ENCODE data around the gene OLFM3.

The OLFM3 gene

DNA sequence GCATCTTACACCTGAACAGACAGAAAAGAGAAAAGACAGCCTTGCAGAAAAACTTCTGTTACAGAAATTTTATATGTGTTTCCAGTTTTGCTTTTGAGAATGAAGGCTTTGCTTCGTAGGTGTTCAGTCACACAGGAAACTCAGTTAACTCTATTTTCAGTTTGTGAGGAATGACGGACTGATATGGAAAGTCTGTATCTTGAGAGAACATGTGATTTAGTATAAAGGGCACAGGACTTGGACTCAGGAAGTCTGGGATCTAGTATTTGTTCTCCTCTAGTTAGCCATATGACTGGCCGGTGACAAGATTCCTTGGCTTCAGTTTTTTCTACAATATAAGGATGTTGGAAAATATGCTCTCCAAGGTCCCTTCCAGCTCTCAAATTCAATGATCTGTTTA, 149.1 kb downstream of the OLFM3 start:
- no peak for DNase-seq (ENCODE audit: low read depth)

GRCh38 chr1:101846820-101847219, 149.9 kb downstream of the OLFM3 start:
- no peak for DNase-seq (ENCODE audit: low read depth)

DNA sequence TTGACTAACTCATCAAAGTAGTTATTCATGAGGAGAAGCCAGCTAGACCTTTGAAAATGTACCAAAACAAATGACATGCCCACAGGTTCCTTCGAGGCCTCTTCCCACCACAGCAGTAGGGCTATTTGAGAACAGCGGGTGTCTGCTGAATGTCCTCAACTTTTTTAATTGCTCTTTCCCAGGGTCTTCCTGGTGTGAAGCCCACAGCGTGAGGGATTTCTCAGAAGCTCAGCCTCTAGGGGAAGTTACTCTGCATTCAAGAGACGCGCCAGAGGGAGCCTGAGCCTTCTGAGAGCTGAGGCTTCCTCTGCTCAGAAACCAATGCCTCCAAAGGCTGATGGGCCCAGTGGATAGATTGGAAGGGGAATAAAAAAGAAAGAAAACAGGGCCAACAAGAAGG, 153.6 kb downstream of the OLFM3 start:
- no peak for DNase-seq (ENCODE audit: low read depth)

DNA sequence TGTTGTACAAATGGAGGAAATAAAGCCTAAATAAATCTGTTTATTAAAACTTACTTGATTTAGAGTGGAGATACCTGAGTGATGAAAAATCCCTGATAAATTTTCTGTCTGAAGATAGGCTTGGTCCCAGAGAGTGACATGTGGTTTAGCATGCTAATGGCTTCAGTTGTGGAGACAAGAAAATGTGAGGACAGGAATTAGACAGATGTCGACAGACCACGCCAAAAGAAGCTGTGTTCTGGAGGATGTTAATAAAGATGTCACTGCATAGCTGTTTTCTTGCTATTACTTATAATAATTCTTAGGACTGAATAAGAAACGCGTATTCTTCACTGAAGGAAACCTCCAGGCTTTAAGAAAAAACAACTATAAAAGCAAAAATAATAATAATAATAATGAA, 154.9 kb downstream of the OLFM3 start:
- no peak for DNase-seq (ENCODE audit: low read depth)

GRCh38 chr1:101835988-101836387, 160.7 kb downstream of the OLFM3 start:
- DNase-seq (ENCODE audit: low read depth): no peak

- DNase-seq (ENCODE audit: low read depth): no peak
Measured at GRCh38 chr1:101833312-101833711, 163.4 kb downstream of the OLFM3 start.

DNA sequence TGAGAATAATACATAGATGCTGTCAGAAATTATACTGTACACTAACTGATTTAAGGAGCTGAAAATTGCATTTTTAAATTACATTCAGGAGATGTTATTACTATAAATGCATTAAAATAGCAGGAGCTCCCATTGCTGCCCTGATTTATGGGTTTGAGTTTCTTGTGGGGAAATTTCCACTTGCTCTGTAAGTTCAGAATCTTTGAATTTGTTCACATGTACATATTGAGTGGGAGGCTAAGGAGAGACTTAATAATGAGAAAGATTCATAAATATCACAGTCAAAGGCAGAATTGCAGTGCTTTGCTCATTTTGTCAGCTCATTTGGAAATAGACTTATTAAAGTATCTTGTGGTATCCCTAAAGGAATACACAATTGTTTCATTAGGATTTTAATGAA, 170.3 kb downstream of the OLFM3 start:
- no peak for DNase-seq (ENCODE audit: low read depth)

DNA sequence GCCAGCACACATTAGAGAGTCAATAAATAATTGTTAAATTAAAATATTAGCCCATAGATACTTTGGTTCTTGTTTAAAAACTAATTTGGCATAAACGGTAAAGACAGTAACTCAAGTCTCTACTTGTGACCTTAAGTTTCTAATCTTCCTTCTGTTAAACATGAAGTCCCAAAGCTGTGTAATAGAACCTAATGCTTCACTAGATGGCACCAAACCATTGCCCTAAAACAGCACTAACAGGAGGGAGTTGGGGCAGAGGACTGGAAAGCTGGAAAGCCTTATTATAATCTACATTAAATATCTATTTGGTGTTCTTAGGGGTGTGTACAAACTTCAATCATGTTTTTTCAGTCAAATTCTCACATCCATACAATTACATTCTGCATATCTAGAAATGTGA, 176.7 kb downstream of the OLFM3 start:
- no peak for DNase-seq (ENCODE audit: low read depth)

- DNase-seq (ENCODE audit: low read depth): no peak
Measured at GRCh38 chr1:101816262-101816661, 180.5 kb downstream of the OLFM3 start.

DNA sequence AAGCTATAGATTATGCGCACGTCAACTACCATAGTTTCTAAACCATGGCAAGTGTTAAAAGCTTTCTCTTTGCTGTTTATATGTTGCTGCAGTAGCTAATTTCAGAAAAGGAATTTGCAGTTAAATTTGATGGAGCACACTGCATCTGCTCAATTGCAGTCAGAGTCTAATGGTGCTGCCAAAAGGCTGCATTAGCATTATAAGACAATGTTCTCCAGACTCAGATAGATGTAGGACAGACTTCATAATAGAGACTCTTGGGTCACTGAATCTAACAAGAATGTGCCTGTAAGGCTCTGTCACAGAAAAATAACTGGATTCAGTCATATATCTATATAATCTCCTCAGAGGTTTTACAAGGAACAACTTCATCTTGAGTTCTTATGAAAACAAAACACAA, 198.3 kb downstream of the OLFM3 start:
- DNase-seq (ENCODE audit: low read depth): no peak

- DNase-seq (ENCODE audit: low read depth): no peak
Measured at GRCh38 chr1:101797722-101798121, 199.0 kb downstream of the OLFM3 start.

DNA sequence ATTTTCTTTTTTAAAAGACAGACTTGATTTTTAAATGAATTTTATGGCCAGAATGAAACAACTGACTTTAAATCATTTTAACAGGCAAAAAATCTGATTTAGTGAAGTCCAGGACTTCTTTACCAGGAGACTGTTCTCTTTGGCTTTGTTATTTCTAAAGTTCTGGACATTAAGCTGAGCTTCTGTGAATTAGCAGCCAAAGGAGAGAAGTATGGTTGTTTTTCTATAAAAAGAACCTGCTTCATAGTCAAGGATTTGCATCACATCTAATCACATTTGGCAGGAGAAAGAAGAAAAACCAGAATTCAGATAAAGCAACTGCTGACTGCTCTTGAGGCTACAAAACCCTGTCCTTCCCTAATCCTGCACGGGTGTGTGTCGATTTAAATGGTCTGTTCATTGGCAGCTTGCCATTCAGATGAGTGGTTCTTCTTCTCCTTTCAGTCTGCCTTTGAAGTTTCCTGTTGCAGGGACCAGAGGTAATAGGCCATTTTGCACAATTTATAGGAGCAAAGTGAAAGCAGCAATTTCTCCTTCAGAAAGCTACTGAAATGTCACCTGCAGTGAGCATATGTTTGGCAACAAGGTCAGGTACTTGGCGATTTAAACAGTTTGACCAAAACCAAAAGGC, 215.4 kb downstream of the OLFM3 start:
- DNase-seq (ENCODE audit: low read depth): no peak

GRCh38 chr1:101769520-101769919, 227.2 kb downstream of the OLFM3 start:
- DNase-seq (ENCODE audit: low read depth): no peak

DNA sequence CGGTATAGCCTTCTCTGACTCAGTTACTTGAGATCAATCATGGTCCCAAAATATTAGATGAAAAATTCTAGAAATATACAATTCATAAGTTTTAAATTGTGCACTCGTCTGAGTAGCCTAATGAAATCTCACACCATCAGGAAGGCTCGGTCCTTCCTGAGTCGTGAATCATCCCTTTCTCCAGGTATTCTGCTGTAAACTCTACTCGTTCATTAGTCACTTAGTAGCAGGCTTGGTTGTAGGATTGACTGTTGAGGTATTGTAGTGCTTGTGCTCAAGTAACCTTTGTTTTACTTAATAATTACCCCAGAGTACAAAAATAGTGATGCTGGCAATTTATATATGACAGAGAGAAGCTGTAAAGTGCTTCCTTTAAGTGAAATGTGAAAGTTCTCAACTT, 238.7 kb downstream of the OLFM3 start:
- no peak for DNase-seq (ENCODE audit: low read depth)

DNA sequence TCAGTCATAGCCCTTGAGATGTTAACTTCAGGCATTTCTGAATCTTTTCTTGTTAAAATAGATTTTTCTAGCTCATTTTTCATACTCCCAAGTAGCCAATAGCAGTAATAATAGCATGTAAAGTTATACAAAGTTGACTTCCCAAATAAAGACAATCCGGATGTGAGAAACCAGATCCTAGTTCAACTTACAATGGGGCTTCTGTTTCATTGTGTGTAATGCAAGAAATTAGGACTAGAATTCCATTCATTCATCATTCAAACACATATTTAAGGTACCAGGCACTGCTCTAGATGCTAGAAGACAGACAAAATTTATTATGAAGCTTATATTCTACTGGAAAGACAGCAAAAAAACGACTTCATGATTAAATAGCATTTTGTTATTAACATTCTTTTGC, 240.3 kb downstream of the OLFM3 start:
- DNase-seq (ENCODE audit: low read depth): no peak
